Calu3 (cell line): Measurements from ENCODE around the gene SLC25A42. TPM values are rescaled to one million over a fixed set of nuclear protein-coding genes. Genes with fewer than 3 reads are reported as not detected.

Experiments
- BruUV-seq: library from RNA; stranded (reverse); fragments of 400-500 nt; replicated peaks from 2 replicates; lab custom pipeline; 2021; lab: Mats Ljungman, UMichigan
- CTCF ChIA-PET: fragments of 300-600 bp; sonication (Branson Sonifier 250); formaldehyde crosslinking; loops from one replicate; lab custom pipeline; 2022; ENCODE audit warnings: antibody characterized with exemption; lab: Charles Lee
- DNase-seq: peaks from one replicate; pipeline ENCODE4 v3.0.0; 2022
- H3K27ac Mint-ChIP-seq: one replicate; pipeline ENCODE4 v1.8.0; 2022; ENCODE audit warnings: mixed read lengths; ENCODE audit not compliant: unreplicated experiment
- H3K27me3 Mint-ChIP-seq: one replicate; pipeline ENCODE4 v1.8.0; 2022; ENCODE audit warnings: mixed read lengths; ENCODE audit not compliant: unreplicated experiment
- H3K36me3 Mint-ChIP-seq: one replicate; pipeline ENCODE4 v1.8.0; 2022; ENCODE audit warnings: mild to moderate bottlenecking, moderate library complexity, mixed read lengths; ENCODE audit not compliant: insufficient read depth, unreplicated experiment
- H3K4me1 Mint-ChIP-seq: one replicate; pipeline ENCODE4 v1.8.0; 2022; ENCODE audit warnings: mild to moderate bottlenecking, low read depth, mixed read lengths; ENCODE audit not compliant: unreplicated experiment
- H3K4me3 Mint-ChIP-seq: one replicate; pipeline ENCODE4 v1.8.0; 2022; ENCODE audit warnings: mild to moderate bottlenecking, low read depth, moderate library complexity, mixed read lengths; ENCODE audit not compliant: unreplicated experiment
- H3K9me3 Mint-ChIP-seq: one replicate; pipeline ENCODE4 v1.8.0; 2022; ENCODE audit warnings: low read depth, mixed read lengths; ENCODE audit not compliant: unreplicated experiment
- CTCF ChIP-seq: fragments of 200-600 bp; IDR thresholded peaks from one replicate; pipeline ENCODE4 v1.8.0; 2022; ENCODE audit warnings: antibody characterized with exemption; ENCODE audit not compliant: unreplicated experiment
- intact Hi-C: fragments of 100-400 bp; cut with micrococcal nuclease; formaldehyde crosslinking; loops from one replicate; pipeline ENCODE4 v1.10.0; 2022; ENCODE audit not compliant: unreplicated experiment
- total RNA-seq: library from RNA; stranded (reverse); gene quantifications from 2 replicates; pipeline ENCODE4 v1.2.3, GENCODE V29; 2022

The SLC25A42 gene
- total RNA-seq, 1 experiment from 2014 or later: 7.1 TPM

- no peak overlapping the region for H3K27ac Mint-ChIP-seq
- no peak for TF ChIP-seq CTCF
- no peak overlapping the region for H3K4me3 Mint-ChIP-seq
- no TSS peak for BruUV-seq
- no peaks in the 10 kb centered on the region for H3K9me3 Mint-ChIP-seq
- H3K36me3 Mint-ChIP-seq: peaks cover 32% of the 10 kb centered on the region
- intact Hi-C loops: no loop called here
- H3K27me3 Mint-ChIP-seq: no peaks in the 10 kb centered on the region
- CTCF ChIA-PET: no interaction called here
- no peak for DNase-seq
- no peaks in the 10 kb centered on the region for H3K4me1 Mint-ChIP-seq
These were observed 20.3 kb upstream of the SLC25A42 start for GRCh38 chr19:19043481-19043880.

GRCh38 chr19:19043881-19044280, 19.9 kb upstream of the SLC25A42 start:
- DNase-seq: no peak
- no peaks in the 10 kb centered on the region for H3K9me3 Mint-ChIP-seq
- no TSS peak for BruUV-seq
- no peaks in the 10 kb centered on the region for H3K27me3 Mint-ChIP-seq
- H3K36me3 Mint-ChIP-seq: peaks cover 32% of the 10 kb centered on the region
- H3K4me3 Mint-ChIP-seq: no peak overlapping the region
- no peak for TF ChIP-seq CTCF
- H3K27ac Mint-ChIP-seq: no peak overlapping the region
- CTCF ChIA-PET: no interaction called here
- H3K4me1 Mint-ChIP-seq: no peaks in the 10 kb centered on the region
- intact Hi-C loops: no loop called here

GRCh38 chr19:19049406-19049805, 14.4 kb upstream of the SLC25A42 start:
- H3K36me3 Mint-ChIP-seq: peaks cover 35% of the 10 kb centered on the region
- intact Hi-C loops: no loop called here
- no peak for DNase-seq
- H3K4me1 Mint-ChIP-seq: no peaks in the 10 kb centered on the region
- CTCF ChIA-PET: no interaction called here
- no peak overlapping the region for H3K27ac Mint-ChIP-seq
- H3K4me3 Mint-ChIP-seq: no peak overlapping the region
- no peaks in the 10 kb centered on the region for H3K9me3 Mint-ChIP-seq
- H3K27me3 Mint-ChIP-seq: no peaks in the 10 kb centered on the region
- no peak for TF ChIP-seq CTCF
- no TSS peak for BruUV-seq

GRCh38 chr19:19050104-19050503, 13.7 kb upstream of the SLC25A42 start:
- H3K9me3 Mint-ChIP-seq: no peaks in the 10 kb centered on the region
- no TSS peak for BruUV-seq

More at GRCh38 chr19:19050104-19050503, 13.7 kb upstream of the SLC25A42 start:
- Mint-ChIP-seq H3K36me3 (peaks cover 32% of the 10 kb centered on the region), H3K27me3 (no peaks in the 10 kb centered on the region), H3K27ac (no peak overlapping the region), H3K4me3 (no peak overlapping the region), H3K4me1 (no peaks in the 10 kb centered on the region)
- TF ChIP-seq CTCF: no peak
- intact Hi-C loops: no loop called here
- no peak for DNase-seq
- CTCF ChIA-PET: no interaction called here
